HepG2 (cell line): ENCODE results near the gene DSTN.

Experiments
- FOXK2 ChIP-seq: fragments of 450-650 bp; IDR thresholded peaks from 2 replicates; pipeline ENCODE4 v1.6.1; 2016
- MNT ChIP-seq: fragments of 450-650 bp; IDR thresholded peaks from 2 replicates; pipeline ENCODE4 v1.6.1; 2016
- ZFP37 ChIP-seq: sonication (generic); formaldehyde crosslinking; IDR thresholded peaks from 2 replicates; pipeline ENCODE4 v1.4.0; 2020; ENCODE audit warnings: missing genetic modification reagents, borderline replicate concordance
- ZNF24 ChIP-seq: fragments of 450-650 bp; IDR thresholded peaks from 2 replicates; pipeline ENCODE4 v1.6.1; 2017; ENCODE audit warnings: antibody characterized with exemption, mild to moderate bottlenecking
- ZNF274 ChIP-seq: sonication (generic); formaldehyde crosslinking; IDR thresholded peaks from 2 replicates; pipeline ENCODE4 v1.5.1; 2020; ENCODE audit warnings: mild to moderate bottlenecking, missing genetic modification reagents
- ZNF318 ChIP-seq: sonication (generic); formaldehyde crosslinking; IDR thresholded peaks from 2 replicates; pipeline ENCODE4 v1.4.0; 2020; ENCODE audit warnings: mild to moderate bottlenecking, missing genetic modification reagents
- ZNF562 ChIP-seq: sonication (generic); formaldehyde crosslinking; IDR thresholded peaks from 2 replicates; pipeline ENCODE4 v1.8.0; 2022; ENCODE audit warnings: missing genetic modification reagents, borderline replicate concordance
- TF ChIP-seq, protein P1 (sequence below): sonication (generic); formaldehyde crosslinking; IDR thresholded peaks from 2 replicates; pipeline ENCODE4 v1.4.0; 2020; ENCODE audit warnings: missing genetic modification reagents, mild to moderate bottlenecking, borderline replicate concordance
- TF ChIP-seq, protein P2 (sequence below): IDR thresholded peaks from 2 replicates; pipeline ENCODE4 v1.6.1; 2012; ENCODE audit warnings: low read depth, low read length, improper control_type of control experiment

DNA sequence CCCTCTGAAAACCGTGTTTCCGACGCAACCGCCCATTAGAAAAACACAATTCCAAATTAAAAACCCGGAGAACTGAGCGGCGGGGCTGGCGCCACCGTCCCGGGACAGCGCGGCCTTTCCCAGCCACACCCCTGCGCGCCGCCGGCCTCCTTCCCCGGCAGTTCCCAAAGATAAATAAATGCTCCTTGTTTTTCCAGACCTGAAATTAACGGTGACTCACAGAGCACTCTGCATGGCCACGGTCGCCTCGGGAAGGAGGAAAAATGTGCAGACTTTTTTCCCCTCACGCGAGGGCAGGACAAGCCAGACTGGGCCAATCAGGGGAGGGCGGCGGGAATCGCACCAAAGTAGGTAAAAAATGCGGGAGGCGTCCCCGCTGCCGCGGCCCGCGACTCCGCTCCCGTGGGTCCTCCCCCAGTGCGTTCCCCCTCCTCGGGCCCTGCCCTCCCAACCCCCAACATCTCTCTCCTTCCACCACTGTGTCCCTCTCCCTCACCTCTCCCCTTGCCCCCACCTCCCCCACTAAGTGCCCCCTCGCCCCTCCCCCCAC is 828 bp upstream of the DSTN start:
- TF ChIP-seq, protein P1, sequence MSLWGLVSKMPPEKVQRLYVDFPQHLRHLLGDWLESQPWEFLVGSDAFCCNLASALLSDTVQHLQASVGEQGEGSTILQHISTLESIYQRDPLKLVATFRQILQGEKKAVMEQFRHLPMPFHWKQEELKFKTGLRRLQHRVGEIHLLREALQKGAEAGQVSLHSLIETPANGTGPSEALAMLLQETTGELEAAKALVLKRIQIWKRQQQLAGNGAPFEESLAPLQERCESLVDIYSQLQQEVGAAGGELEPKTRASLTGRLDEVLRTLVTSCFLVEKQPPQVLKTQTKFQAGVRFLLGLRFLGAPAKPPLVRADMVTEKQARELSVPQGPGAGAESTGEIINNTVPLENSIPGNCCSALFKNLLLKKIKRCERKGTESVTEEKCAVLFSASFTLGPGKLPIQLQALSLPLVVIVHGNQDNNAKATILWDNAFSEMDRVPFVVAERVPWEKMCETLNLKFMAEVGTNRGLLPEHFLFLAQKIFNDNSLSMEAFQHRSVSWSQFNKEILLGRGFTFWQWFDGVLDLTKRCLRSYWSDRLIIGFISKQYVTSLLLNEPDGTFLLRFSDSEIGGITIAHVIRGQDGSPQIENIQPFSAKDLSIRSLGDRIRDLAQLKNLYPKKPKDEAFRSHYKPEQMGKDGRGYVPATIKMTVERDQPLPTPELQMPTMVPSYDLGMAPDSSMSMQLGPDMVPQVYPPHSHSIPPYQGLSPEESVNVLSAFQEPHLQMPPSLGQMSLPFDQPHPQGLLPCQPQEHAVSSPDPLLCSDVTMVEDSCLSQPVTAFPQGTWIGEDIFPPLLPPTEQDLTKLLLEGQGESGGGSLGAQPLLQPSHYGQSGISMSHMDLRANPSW (CRISPR knock-in tag), result no peak
- TF ChIP-seq, protein P2, sequence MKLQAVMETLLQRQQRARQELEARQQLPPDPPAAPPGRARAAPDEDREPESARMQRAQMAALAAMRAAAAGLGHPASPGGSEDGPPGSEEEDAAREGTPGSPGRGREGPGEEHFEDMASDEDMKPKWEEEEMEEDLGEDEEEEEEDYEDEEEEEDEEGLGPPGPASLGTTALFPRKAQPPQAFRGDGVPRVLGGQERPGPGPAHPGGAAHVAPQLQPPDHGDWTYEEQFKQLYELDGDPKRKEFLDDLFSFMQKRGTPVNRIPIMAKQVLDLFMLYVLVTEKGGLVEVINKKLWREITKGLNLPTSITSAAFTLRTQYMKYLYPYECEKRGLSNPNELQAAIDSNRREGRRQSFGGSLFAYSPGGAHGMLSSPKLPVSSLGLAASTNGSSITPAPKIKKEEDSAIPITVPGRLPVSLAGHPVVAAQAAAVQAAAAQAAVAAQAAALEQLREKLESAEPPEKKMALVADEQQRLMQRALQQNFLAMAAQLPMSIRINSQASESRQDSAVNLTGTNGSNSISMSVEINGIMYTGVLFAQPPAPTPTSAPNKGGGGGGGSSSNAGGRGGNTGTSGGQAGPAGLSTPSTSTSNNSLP, result peak; percentile 13; the same call in 1 of the 2 replicates
- TF ChIP-seq ZNF274 (no peak), ZNF562 (CRISPR knock-in tag) (no peak), FOXK2 (no peak), MNT (0 out of 2 replicates have a peak, but pooled peaks have one; percentile 15), ZNF24 (no peak), ZNF318 (CRISPR knock-in tag) (0 out of 2 replicates have a peak, but pooled peaks have one; percentile 82), ZFP37 (CRISPR knock-in tag) (peak; percentile 84; the same call in 1 of the 2 replicates)
